Epithelial cell of proximal tubule (primary cell): Measurements from ENCODE around the gene PLEKHA6. TPM values are rescaled to one million over a fixed set of nuclear protein-coding genes. Genes with fewer than 3 reads are reported as not detected.
"Not testable (repeated sequence)": the region's sequence is repeated elsewhere in the genome, so short reads cannot be mapped to it uniquely, and the experiment has no call there.

ENCODE experiments used
- DNase-seq: peaks from one replicate; pipeline ENCODE4 v3.0.0-alpha.2; 2011; ENCODE audit warnings: low read depth
- H3K4me3 ChIP-seq: 2 replicates; pipeline ENCODE4 v1.5.1; 2011; ENCODE audit warnings: low read depth, mild to moderate bottlenecking, low read length
- total RNA-seq: library from RNA; depleted of rRNA; stranded (reverse); fragments of >200 nt; gene quantifications from 2 replicates; pipeline ENCODE4 v1.2.3, GENCODE V29; 2015
- TF ChIP-seq, protein P1 (sequence below): conservative IDR thresholded peaks from 2 replicates; pipeline ENCODE4 v1.5.1; 2012; ENCODE audit warnings: low read depth, mild to moderate bottlenecking, low read length

PLEKHA6 gene
- total RNA-seq, 1 donor from 2014 or later: 19.9 TPM

- no peak overlapping the region for H3K4me3 ChIP-seq
- DNase-seq: no peak
- TF ChIP-seq, protein P1, sequence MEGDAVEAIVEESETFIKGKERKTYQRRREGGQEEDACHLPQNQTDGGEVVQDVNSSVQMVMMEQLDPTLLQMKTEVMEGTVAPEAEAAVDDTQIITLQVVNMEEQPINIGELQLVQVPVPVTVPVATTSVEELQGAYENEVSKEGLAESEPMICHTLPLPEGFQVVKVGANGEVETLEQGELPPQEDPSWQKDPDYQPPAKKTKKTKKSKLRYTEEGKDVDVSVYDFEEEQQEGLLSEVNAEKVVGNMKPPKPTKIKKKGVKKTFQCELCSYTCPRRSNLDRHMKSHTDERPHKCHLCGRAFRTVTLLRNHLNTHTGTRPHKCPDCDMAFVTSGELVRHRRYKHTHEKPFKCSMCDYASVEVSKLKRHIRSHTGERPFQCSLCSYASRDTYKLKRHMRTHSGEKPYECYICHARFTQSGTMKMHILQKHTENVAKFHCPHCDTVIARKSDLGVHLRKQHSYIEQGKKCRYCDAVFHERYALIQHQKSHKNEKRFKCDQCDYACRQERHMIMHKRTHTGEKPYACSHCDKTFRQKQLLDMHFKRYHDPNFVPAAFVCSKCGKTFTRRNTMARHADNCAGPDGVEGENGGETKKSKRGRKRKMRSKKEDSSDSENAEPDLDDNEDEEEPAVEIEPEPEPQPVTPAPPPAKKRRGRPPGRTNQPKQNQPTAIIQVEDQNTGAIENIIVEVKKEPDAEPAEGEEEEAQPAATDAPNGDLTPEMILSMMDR: no peak
Observed at GRCh38 chr1:204316164-204316563, 43.6 kb downstream of the PLEKHA6 start.

DNA sequence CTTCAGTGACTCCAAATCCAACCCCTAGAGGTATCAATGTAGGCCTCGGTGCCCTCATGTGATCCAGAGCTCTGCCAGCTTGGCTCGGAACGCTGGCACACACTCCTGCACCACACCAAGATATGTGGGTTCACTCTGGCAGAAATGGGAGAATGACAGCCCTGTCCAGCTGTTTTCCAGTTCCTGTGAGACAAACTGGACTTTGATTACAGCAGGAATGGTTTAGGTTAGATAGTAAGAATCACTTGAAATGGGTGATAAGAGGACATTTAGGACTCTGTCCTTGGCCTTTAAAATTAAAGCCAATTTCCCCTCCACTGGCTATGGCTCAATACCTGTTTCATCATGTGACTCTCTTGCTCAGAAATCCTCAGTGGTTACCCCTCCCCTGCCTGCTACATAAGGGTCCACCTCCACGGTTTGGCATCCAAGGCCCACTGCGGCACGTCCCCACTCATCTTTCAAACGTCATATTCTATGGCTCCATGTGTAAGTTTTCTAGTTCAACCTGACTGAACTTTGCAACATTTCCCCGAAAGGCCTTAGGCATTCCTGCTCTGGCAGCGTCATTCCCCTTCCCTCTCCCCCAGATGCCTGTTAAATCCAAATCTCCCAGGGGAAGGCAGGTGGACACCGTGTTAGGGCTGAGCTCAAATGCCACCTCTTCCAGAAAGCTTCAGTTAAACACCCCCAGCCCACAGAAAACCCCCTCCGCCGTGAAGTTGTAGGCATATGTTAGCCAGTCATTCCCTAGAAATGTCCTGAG lies 44.7 kb downstream of the PLEKHA6 start:
- TF ChIP-seq, protein P1: no peak
- DNase-seq: no peak
- no peak overlapping the region for H3K4me3 ChIP-seq

- TF ChIP-seq, protein P1: no peak
- no peak for DNase-seq
- H3K4me3 ChIP-seq: no peak overlapping the region
Observed at GRCh38 chr1:204314171-204314892, 45.4 kb downstream of the PLEKHA6 start.

GRCh38 chr1:204313675-204314074 lies 46.1 kb downstream of the PLEKHA6 start:
- TF ChIP-seq, protein P1: no peak
- no peak for DNase-seq

DNA sequence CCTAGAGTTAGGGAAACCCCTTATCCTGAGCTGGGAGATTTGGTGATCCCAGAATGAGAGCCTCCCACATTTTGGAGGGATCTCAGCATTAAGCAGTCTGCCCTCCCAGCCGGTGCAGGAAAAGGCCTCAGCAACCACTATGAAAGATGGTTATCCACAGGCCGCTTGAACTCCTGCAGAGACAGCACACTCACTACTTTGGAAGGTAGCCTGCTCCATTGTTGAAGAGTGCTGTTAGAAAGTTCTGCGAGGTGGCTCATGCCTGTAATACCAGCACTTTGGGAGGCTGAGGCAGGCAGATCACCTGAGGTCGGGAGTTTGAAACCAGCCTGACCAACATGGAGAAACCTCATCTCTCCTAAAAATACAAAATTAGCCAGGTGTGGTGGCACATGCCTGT lies 48.8 kb downstream of the PLEKHA6 start:
- H3K4me3 ChIP-seq, DNase-seq: not testable (repeated sequence)

More at GRCh38 chr1:204313675-204314074, 46.1 kb downstream of the PLEKHA6 start:
- H3K4me3 ChIP-seq: no peak overlapping the region

DNA sequence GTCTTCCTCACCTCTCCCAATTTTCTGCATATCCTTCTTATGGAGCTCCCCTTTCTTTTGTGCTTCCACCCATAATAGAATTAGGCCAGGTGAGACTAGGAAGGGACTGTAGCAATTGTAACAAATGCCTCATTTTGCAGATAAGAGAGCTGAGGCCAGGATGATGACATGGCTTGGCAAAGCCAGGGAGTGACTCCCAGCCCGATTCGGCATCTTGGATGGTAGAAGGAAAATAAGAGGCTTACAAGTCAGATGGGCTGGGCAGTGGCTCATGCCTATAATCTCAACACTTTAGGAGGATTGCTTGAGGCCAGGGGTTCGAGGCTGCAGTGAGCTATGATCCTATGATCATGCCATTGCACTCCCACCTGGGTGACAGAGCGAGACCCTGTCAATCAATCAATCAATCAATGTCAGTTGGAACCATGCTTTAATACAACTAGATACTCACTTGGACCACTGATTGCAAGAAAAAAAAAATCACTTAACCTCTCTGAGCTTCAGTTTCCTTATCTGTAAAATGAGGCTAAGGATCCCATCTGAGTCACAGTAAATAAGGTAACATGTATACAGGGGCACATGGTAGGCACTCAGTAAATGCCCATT lies 51.6 kb downstream of the PLEKHA6 start:
- DNase-seq: no peak
- TF ChIP-seq, protein P1: no peak
- no peak overlapping the region for H3K4me3 ChIP-seq

- no peak overlapping the region for H3K4me3 ChIP-seq
- no peak for DNase-seq
- TF ChIP-seq, protein P1: no peak
Observed at GRCh38 chr1:204307334-204307883, 52.3 kb downstream of the PLEKHA6 start.
